ENCODE measurements around the gene MMEL1.
"Not testable (repeated sequence)": the region's sequence is repeated elsewhere in the genome, so short reads cannot be mapped to it uniquely, and the experiment has no call there.

Gene MMEL1

GRCh38 chr1:2625748-2626147 is 7.1 kb downstream of the MMEL1 start:
- not testable (repeated sequence) for DNase-seq

GRCh38 chr1:2625311-2625710 is 7.5 kb downstream of the MMEL1 start:
- DNase-seq = no peak

GRCh38 chr1:2624735-2625300 is 8.0 kb downstream of the MMEL1 start:
- DNase-seq = no peak

GRCh38 chr1:2623571-2624337 is 9.1 kb downstream of the MMEL1 start:
- no peak for DNase-seq

- no peak for DNase-seq
Observed at GRCh38 chr1:2617971-2618470, 14.8 kb downstream of the MMEL1 start.

GRCh38 chr1:2614145-2614544 is 18.7 kb downstream of the MMEL1 start:
- no peak for DNase-seq

GRCh38 chr1:2612591-2613365 is 20.0 kb downstream of the MMEL1 start:
- no peak for DNase-seq

- no peak for DNase-seq
Observed at GRCh38 chr1:2611621-2612437, 21.0 kb downstream of the MMEL1 start.

- DNase-seq = no peak
Observed at GRCh38 chr1:2611031-2611501, 21.8 kb downstream of the MMEL1 start.

- DNase-seq = no peak
Observed at GRCh38 chr1:2610036-2610959, 22.5 kb downstream of the MMEL1 start.

GRCh38 chr1:2609319-2610035 is 23.3 kb downstream of the MMEL1 start:
- no peak for DNase-seq

- DNase-seq = no peak
Observed at GRCh38 chr1:2607641-2608091, 25.1 kb downstream of the MMEL1 start.

- DNase-seq = no peak
Observed at GRCh38 chr1:2606881-2607621, 25.8 kb downstream of the MMEL1 start.

GRCh38 chr1:2606396-2606880 is 26.4 kb downstream of the MMEL1 start:
- no peak for DNase-seq

GRCh38 chr1:2605509-2606395 is 27.1 kb downstream of the MMEL1 start:
- no peak for DNase-seq

- no peak for DNase-seq
Observed at GRCh38 chr1:2604844-2605508, 27.8 kb downstream of the MMEL1 start.

- no peak for DNase-seq
Observed at GRCh38 chr1:2604156-2604843, 28.5 kb downstream of the MMEL1 start.

All from activated gamma-delta T cell (primary cell).